NOMO-1 treated with DMSO at 0.1 percent for 48 hours (cell line): ENCODE data around the gene UCKL1.

Experiments
- DNase-seq: peaks from one replicate; lab custom pipeline; 2025; ENCODE audit not compliant: unreplicated experiment; lab: John Stamatoyannopoulos, UW

Gene UCKL1

GRCh38 chr20:63892402-63892801 lies 63.8 kb downstream of the UCKL1 start:
- DNase-seq: no peak

DNA sequence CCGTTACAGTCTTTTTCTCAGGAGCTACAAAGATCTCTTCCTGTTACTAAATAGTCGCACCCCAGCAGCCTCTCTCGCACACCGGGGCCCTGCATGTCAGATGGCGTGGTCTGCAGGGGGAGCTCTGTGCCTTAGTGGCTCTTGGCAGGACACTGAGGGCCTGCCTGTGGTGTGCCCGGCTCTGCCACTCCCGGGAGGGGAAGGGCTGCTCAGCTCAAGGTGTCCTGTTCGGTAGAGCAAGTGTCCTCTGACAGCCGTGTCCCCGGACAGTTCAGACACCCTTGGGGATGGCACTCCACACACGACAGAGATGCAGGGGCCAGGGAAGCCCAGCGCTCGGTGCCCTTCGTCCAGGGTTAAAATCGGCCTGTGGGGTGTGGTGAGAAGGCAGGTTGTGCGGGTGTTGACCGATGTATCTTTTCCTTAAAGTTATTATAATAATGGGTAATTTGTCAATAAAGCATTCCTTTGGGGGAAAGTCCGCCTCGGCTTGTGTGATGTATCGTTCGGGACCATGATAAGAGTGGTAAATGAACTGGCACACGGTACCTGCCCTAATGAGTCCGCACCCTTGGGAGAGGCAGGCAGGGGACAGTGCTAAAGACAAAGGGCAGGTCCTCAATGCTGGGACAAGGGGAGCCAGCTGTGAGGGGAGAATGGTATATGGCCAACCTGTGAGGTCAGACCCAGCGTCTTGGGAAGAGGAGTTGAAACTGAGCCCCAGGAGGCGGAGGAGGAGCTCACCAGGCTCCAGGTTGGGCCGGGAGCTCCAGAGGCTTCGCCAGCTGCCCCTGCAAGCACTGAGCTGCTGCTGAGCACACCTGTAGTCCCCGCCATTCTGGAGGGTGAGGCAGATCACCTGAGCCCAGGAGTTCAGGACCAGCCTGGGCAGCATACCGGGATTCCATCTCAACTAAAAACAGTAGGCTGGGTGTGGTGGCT lies 64.9 kb downstream of the UCKL1 start:
- DNase-seq: no peak

DNA sequence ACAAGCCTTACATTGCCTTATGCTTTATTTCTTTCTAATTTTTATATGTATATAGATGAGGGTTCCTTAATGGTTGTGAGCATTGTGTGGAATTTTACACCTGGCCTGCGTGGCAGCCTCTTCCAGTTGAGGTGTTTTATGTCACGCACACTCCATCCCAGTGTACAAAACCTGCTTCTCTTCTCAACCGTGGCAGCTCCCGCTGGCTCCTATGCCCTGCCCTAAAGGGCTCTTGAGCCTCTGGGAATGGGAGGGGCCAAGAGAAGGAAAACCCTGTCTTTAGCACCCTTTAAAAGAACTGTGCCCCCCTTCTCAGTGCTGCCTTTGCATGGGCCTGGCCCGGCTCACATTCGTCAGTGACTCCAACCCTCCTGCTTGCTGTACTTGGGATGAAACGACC lies 65.6 kb downstream of the UCKL1 start:
- DNase-seq: no peak

DNA sequence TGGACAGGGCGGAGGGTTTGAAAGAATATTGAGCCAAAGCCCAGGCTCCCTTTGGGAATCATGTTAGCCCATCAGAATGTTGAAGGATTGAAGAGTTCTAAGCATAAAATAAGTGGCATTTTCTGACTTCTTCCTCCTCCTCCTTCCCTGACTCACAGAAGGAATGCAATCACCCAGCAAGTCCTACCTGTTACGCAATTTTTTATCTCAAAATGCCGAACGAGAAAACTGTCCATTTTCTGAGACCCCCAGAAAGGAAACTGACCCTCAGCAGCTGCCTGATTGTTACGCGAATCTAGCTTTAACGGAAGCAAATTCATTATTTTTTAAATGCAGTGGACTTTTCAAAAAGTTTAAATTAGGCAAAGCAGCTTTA lies 66.0 kb downstream of the UCKL1 start:
- DNase-seq: peak; percentile 4
